GM18502 (cell line): Measurements from ENCODE around the gene TCERG1L.
"Not testable (repeated sequence)": the region's sequence is repeated elsewhere in the genome, so short reads cannot be mapped to it uniquely, and the experiment has no call there.

Experiments used
- ATAC-seq: cut with Tn5 transposase; IDR thresholded peaks from one replicate; pipeline ENCODE4 v1.9.1; 2021; ENCODE audit warnings: mild to moderate bottlenecking; ENCODE audit not compliant: unreplicated experiment, poor library complexity

The TCERG1L gene, protein sequence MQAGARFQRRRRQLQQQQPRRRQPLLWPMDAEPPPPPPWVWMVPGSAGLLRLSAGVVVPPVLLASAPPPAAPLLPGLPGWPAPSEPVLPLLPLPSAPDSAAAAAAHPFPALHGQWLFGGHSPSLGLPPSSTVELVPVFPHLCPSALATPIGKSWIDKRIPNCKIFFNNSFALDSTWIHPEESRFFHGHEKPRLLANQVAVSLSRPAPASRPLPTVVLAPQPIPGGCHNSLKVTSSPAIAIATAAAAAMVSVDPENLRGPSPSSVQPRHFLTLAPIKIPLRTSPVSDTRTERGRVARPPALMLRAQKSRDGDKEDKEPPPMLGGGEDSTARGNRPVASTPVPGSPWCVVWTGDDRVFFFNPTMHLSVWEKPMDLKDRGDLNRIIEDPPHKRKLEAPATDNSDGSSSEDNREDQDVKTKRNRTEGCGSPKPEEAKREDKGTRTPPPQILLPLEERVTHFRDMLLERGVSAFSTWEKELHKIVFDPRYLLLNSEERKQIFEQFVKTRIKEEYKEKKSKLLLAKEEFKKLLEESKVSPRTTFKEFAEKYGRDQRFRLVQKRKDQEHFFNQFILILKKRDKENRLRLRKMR

DNA sequence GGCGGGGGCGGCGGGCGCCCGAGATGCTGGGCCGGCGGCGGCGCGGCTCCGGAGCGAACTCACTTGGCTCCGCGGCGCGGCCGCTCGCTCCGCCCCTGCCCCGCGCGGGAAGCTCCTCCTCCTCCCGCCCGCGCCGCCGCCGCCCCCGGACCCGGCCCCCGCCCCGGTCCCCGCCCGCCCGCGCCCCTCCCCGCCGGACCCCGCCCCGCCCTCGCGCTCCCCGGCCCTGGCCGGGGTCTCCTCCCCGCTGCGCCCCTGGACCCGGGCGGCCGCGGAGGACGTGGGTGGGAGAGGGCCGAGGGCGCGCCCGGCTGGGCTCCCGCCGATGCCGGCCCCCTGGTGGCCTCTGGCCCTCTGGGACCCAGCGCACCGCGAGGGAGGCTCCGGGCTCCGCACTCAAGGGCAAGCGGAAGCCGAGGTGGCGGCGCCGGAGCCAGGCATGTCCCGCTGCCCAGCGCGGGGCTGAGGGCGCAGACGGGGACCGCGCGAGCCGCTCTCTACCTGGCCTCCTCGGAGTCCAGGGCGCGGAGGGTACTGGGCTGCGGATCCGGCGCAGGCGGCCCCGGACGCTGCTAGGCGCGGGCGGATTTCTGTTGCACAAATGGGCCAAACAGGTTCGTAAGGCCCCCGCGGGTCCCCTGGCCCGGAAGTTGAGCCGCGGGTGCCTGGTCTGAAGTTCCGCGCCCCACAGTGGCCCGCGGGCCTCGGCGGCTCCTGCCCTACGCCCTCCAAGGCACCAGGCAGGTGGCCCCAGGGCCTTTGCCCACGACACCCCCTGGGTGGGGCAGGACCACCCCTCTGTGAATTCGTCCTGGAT is at the start of gene TCERG1L:
TSS of gene TCERG1L (minus strand) at position 61 of the 817 bp plus-strand sequence. CDS start 86 bp downstream, outside the sequence.
- no peak for ATAC-seq

DNA sequence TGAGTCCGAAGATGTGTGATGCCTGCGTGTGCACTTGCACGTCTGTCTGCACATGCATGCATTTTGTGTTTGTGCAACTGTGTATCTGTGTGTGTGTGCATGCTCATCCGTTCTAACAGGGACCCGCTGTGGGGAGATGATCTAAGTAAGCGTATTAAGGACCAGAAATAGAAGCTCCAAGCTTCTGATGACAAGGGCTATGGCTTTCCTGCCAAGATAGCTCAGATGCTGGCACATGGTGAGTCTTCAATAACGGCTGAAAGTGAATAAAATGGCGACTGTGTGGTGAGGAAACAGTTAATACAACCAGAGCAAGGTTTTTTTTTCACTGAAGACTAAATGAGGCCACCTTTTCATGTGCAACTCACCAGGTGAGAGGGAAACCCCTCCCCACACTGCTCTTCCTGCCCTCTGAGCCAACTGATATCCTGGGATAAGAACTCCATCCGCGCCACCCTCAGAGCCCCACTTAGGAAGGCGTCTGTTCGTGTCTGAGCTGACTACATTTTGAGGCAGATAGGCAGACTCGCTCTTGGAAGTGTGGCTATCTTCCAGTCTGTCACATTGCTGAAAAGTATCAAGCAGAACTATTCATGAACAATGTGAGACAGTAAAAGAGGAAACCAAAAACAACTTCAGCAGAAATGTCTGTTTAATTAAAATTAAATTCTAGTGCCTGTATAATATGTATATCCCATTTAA is 47.4 kb upstream of the TCERG1L start:
- no peak for ATAC-seq

DNA sequence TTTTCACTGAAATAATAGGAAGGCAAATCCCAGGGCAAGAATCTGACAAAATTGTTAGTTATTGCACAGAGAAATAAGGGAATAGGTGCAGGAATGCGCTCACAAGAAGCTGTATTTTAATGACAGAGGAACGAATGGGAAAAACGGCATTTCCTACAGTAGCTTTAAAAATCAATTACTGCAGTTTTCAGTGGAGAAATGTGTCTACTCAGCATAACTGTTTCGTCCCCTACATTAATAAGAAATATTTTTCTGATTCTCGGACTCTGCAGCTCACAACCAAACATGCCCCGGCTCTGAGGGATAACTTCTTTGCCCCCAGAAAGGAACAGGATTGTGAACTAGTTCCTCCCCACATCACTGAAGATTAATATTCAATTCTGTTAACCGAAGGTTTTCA is 44.9 kb upstream of the TCERG1L start:
- no peak for ATAC-seq

DNA sequence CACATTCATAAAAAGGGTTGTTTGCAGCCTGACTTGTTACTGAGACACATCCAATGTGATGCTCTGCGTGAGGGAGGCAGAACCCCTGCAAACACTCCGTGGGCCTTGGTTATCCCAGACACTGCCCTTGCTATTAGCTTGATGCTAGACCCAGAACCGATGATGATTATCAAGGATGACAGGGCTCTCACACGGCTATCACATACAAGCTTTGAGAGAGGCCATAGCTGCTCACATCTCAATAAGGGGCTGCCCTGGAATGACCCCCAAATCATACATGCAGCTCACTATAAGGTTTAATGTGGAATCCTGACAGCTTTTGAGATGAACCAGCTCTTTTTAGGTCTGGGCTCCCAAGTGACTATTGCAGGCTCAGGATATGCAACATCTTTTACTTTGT is 44.4 kb upstream of the TCERG1L start:
- no peak for ATAC-seq

DNA sequence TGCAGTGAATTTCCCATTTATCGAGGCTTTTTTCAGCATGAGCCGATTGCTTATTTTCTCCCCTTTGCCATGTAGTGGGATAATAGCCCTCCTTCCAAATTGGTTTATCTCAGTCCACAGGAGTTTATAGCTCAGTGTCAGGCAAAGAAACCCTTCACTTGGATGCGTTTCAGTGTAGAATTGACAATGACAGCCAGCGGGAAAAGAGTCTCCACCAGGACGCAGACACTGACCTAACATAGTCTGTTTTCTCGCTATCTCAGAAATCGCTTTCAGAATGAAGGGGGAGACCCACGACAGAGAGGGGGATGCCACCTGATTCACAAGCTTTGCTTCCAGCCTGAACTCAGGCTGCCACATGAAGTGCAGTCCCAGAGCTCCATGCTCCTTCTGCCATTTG is 43.5 kb upstream of the TCERG1L start:
- no peak for ATAC-seq

DNA sequence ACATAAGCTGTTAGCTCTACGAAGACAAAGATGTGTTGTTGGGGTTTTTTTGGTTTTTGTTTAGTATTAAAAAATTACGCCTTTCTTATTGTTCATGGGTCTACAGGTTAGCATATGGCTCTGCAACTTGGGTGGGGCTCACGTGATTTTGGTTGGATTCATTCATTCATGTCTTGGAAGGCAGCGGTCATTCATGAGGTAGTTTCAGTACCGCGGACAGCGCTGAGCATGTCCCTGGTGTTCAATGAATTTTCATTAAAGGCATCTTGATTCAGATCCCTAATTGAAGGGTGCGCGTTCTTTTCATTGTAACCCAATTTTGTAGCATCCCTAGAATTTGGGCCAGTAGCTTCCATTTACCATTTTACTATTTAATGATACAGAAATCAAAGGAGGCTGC is 42.9 kb upstream of the TCERG1L start:
- ATAC-seq: no peak

DNA sequence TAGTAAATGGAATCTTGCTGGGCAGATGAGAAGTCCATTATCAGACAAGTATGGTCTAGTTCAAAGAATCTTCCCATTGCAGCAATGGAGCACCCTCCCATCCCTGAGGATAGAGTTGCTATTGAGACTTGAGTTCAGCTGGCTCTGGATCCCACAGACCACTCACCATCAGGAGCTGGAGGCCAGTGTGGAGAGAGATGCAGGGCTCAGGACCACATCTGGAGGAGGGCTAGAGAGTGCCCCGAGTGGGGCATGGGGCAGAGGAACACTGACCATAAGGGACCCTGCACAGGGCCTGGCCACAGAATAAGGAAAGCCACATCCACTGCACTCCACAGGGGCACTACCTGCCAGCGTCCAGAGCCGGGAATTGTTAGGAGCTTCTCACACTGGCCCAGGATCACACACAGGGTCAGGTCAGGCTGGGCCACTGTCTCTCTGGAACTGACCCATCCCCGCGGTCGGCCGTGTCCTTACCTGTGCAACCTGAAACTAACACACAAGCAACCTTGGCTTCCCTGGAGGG is 41.3 kb upstream of the TCERG1L start:
- no peak for ATAC-seq

DNA sequence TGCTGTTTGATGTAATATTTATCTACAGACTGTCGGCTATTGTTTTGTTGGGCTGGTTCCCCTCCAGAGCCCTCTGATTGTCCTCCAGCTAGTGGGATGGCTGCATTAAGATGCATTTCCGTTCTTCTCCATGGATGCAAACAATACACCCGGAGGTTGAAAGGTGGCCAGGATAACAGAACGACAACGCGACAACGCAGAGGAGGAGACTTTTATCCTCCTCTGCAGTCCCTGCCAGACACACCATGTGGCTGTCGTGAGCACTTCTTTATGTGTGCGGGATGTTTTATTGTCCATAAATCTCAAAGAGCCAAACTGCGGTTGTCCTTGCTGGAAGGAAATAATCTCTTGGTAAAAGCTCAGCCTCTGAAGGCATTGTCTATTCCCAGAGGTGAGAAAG is 39.1 kb upstream of the TCERG1L start:
- ATAC-seq: no peak

DNA sequence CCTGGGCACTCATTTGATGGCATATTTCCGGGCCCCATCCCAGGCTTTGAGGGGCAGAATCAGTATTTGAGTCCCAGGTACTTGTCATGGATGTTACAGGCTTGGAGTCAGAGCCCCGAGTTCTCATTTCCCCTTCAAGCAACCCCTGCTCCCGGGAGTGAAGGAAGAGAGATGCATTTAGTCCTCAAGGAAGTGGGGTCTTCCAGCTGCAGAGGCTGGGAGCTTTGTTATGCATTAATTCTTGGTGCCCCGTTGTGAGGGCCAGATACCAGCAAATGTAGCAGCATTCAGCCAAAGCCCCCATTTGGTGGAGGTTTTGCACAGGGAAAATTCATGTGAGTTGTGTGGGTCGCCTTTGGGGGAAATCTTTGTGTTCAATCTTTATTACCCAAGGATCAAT is 38.7 kb upstream of the TCERG1L start:
- no peak for ATAC-seq

DNA sequence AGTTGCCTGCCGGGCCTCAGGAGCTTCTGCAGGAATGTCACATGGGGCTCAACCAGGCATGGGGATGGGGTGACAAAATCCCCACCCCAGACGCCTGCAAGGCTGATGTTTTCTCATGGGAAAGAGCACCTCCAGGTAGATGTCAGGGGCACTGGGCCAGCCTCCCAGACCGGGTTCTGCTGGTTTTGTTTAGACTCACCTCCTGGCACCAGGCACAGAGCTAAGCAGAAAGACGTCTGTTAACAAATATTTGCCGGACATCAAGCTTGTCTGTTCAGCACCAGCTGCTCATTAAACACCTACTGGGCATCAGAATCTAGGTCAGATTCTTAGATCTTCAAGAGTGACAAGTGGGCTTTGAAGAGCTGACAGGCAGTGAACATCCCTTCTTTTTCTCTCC is 34.9 kb upstream of the TCERG1L start:
- no peak for ATAC-seq

DNA sequence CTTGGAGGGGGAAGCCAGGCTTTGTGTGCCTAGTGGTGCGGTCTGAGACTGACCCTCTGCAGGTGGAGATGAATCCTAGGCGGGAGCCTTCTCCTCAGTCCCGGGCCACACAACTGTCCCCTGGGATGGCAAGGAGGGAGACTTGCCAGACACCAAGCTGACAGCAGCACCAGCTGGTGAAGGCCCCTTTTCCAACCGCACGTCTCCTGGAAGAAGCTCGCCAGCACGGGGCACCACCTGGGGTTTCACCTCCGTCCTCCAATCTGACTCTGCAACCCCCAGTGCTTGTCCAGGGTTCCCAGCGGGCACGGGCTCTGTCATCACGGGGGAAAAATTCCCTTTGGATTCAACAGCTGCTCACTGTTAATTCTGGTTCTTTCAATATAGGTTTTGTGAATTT is 34.2 kb upstream of the TCERG1L start:
- ATAC-seq: no peak

DNA sequence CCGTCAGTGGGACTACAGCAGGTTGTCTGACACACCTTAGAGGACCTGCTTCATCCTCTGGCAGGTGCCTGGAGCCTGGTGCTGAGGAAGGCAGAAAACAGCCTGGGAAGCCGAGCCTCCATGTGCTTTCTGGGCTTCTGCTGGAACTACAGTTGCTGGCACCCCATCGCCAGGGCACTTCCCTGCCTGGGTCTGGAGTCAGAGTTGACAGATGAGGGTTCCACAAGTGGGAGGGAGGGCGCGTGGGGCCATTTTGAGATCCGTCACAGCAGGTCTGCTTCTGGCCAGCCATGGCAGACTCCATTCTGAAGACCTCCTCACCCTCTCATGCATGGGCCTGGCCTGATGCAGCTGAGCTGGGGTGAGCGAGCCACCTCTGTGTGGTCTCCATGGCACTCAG is 33.2 kb upstream of the TCERG1L start:
- no peak for ATAC-seq

DNA sequence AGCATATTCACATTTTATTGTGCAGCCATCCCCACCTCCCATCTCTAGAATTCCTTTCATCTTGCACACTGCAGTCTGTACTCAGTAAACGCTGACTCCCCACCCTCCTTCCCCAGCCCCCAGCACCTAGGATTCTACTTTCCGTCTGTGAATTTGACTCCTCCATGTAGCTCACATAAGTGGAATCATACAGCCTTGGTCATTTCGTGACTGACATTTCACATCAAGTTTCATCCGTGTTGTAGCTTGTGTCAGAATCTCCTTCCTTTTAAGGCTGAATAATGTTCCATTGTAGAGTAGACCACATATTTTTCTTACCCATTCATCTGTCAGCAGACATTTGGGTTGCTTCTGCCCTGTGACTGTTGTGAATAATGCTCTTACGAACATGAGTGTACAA is 26.2 kb upstream of the TCERG1L start:
- no peak for ATAC-seq

DNA sequence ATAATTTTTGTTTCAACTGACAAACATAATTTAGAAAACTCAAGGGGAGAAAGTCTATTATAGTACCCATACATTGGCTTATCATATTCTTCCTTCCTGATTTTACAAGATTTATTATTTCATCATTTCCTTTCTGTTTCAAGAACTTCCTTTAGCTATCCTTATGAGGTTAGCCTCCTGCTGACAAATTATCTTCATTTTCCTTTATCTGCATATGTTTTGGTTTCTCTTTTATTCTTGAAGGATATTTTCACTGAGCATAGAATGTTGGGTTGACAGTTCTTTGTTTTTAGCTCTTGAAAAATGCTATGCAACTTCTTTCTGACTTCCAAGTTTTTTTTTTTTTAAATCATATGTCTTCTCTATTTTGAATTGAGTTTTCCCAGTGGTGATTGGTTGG is 21.3 kb upstream of the TCERG1L start:
- no peak for ATAC-seq

DNA sequence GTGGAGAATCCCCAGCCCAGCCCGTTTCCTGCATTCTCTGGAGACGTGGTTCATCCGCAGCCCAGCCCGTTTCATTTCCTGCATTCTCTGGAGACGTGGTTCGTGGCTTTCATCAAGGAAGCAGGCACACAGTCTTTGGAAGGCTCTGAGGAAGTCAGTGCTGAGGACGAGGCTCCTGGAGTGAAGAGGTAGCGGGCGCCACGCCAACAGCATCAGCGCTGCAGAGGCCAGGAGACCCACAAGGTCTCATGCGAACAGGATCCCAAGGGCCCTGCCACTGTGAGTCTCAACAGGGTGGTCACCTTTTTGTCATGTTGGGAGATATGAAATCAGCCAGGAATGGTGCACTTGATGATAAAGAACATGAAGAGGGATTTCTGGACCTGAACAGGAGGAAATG is 12.4 kb upstream of the TCERG1L start:
- no peak for ATAC-seq

DNA sequence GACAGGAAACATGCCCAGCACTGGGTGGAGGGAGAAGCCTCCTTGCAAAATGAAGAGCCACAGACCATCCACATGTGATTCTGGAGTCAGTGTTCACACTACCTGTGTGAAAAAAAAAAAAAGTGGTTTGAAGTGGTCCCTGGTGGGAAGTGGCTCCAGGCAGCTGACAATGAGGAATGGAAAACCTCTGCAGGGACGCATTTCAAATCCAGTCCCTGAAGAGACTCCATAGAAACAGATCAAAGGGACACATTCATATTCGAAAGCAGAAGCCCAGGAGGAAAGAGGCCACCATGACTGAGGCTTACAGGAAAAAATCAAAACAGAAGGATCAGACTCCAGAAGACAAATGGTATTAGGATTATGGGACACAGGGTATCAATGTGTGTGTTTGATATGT is 11.5 kb upstream of the TCERG1L start:
- ATAC-seq: no peak

DNA sequence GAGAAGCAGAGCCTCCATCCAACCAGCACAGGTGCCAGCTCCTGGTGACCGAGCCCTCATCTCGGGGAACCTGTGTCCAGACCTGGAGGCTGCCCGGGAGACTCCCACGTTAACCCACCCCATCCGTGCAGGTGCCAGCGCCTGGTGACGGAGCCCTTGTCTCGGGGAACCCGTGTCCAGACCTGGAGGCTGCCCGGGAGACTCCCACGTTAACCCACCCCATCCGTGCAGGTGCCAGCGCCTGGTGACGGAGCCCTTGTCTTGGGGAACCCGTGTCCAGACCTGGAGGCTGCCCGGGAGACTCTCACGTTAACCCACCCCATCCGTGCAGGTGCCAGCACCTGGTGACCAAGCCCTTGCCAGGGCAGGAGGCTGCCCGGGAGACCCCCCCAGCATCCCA is 11.1 kb upstream of the TCERG1L start:
- ATAC-seq: not testable (repeated sequence)

DNA sequence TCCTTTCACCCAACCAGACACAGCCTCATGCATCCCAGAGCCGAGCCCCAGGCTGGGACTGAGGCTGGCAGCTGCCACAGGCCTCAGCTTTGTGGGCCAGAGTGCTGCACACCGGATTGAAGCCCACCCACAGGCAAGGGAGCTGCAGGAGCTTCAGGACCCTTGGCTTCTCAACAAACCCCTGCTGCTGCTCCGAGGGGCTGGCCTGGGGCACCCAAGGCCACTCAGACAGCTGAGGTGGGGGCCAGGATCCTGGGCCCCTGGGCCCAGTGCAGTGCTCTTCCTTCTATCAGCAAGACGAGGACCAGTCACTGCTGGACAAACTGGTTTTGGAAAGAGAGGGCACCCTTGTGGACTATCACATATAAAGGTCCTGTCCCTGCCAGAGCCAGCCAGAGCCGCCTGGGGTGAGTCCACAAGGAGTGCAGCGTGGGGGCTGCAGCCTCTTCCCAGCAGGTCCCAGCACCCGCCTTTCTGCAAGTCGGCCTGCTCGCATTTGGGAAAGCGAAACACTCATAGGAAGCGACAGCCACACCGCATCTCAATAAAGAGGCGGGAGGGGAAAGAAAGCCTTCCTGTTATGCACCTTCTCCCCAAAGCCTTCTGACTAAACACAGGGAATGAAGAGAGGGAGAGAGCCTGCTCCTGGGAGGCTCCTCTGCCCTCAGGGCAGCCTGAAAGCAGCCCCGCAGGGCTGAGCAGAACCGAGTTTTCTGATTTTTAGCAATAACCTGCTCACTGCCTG is 9.5 kb upstream of the TCERG1L start:
- ATAC-seq: no peak

DNA sequence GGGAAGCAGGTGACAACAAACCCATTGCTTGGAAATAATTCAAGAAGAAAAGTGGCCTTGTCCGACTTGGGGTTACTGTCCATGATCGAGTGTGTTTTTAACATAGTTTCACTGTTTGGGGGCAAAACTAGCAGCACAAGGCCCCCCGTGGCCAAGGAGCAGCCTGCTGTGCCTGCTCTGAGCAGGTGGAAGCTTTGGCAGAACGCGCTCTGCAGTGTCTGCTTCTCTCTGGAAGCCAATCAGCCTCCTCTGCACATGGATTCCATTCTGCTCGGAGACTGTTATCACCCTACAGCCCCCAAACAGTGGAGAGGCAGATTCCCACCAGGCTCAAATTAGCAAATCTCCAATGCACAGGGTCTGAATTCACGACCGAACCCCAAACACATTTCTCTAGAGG is 7.3 kb upstream of the TCERG1L start:
- no peak for ATAC-seq

DNA sequence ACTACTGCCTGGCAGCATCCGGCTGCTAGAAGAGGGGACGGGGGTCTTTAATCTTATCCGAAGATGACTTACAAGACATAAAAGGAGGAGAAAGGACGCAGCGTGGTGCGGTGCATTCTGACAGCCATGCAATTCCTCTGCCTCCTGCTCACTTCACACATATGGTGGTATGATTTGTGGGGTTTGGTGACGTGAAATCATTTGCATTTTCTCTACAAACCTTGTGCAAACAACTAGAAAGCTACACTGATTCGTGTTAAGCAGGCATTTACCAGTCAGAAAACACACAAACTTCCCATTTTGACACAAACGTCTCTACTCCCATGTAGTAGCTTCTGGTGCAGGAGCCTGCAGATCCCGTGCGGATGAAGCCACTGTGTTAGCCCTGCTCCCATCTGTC is 6.8 kb upstream of the TCERG1L start:
- no peak for ATAC-seq
